ENCODE data around the gene F12. TPM values are rescaled to one million over a fixed set of nuclear protein-coding genes. Genes with fewer than 3 reads are reported as not detected.
A peak's percentile ranks its signal among the peaks of the same experiment; 100 is the strongest.

Gene F12
- total RNA-seq, 4 donors from 2014 or later = 0.27 to 0.89 TPM; not detected in 2

GRCh38 chr5:177383181-177383580 lies 26.2 kb downstream of the F12 start:
- no peak overlapping the region for H3K27ac ChIP-seq
- ATAC-seq = no peak
- H3K4me1 ChIP-seq = peaks cover 0 to 8% (median 0%) of the 10 kb centered on the region in 3 donors
- no peaks in the 10 kb centered on the region for H3K36me3 ChIP-seq
- no peak for TF ChIP-seq POLR2A (IDR thresholded peaks at IDR 0.05)
- 82 to 88% methylated on average over 5 to 8 of the region's 9 CpGs for WGBS, 2 donors (ENCODE audit: low coverage in 1 of 2)
- no peaks in the 10 kb centered on the region for H3K9me3 ChIP-seq
- no peak overlapping the region for H3K4me3 ChIP-seq
- H3K27me3 ChIP-seq = peaks cover 30% of the 10 kb centered on the region

DNA sequence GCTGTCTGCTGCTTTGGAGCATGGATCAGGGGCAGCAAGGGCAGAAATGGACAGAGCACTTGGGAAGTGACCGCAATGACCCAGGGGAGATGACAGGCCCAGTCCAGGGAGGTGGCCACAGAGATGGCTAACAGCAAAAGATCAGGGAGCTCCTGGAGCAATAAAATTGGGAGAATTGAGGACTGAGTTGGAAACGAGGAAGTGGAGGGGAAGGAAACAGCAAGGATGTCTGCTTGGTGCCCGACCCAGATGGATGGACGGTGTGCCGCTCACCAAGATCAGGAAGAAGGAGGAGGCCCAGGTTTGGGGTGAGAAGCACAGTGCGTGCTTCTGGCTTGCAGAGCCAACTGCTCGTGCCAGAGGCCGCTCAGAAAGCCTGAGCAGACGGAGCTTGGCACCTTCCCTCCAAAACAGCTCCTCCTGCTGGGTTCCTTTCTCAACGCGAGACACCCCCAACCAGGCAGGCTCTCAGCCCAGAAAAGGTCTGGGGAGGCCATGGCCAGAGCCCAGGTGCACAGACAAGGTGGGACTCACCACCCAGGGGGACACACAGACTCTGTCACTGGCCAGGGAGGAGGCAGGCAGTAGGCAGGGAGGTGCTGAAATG lies 26.8 kb downstream of the F12 start:
- Histone ChIP-seq H3K27ac (no peak overlapping the region), H3K4me3 (no peak overlapping the region), H3K36me3 (no peaks in the 10 kb centered on the region), H3K9me3 (no peaks in the 10 kb centered on the region), H3K27me3 (peaks cover 24% of the 10 kb centered on the region), H3K4me1 (peaks cover 0 to 8% (median 0%) of the 10 kb centered on the region in 3 donors)
- ATAC-seq = peak; percentile 70
- WGBS, 2 donors (ENCODE audit: low coverage in 1 of 2) = 13 to 22% methylated on average over 7 of the region's 11 CpGs
- TF ChIP-seq EP300 (IDR thresholded peaks at IDR 0.05) = no peak
- peak in 3 of 4 experiments; percentile 43 to 59 (median 44) for TF ChIP-seq CTCF (IDR thresholded peaks at IDR 0.05)
- peak; percentile 28 for TF ChIP-seq POLR2AphosphoS5 (IDR thresholded peaks at IDR 0.05)

DNA sequence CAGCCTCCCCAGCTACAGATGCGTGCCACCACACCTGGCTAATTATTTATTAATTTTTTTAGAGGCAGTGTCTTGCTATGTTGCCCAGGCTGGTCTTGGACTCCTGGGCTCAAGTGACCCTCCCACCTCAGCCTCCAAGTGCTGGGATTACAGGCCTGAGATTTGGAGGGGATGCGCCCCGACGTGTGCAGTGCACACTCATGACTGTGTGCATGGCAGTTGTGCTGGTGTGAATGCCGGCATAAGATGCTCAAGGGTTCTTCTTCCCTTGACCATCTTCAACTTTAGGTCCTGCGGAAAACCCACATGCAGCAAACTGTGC lies 28.6 kb downstream of the F12 start:
- no peaks in the 10 kb centered on the region for H3K9me3 ChIP-seq
- ATAC-seq = no peak
- no peaks in the 10 kb centered on the region for H3K36me3 ChIP-seq
- H3K4me3 ChIP-seq = no peak overlapping the region
- TF ChIP-seq EP300 (IDR thresholded peaks at IDR 0.05) (no peak), CTCF (IDR thresholded peaks at IDR 0.05) (no peak), POLR2AphosphoS5 (IDR thresholded peaks at IDR 0.05) (no peak), POLR2A (IDR thresholded peaks at IDR 0.05) (no peak)
- no peak overlapping the region for H3K27ac ChIP-seq
- WGBS, 2 donors (ENCODE audit: low coverage in 1 of 2) = 80% methylated on average over 3 of the region's 6 CpGs; no CpG with 5 or more reads in 1 of the 2 donors
- H3K27me3 ChIP-seq = peaks cover 17% of the 10 kb centered on the region
- peaks cover 0 to 8% (median 0%) of the 10 kb centered on the region in 3 donors for H3K4me1 ChIP-seq

GRCh38 chr5:177378884-177379883 lies 30.2 kb downstream of the F12 start:
- Histone ChIP-seq H3K27me3 (peaks cover 13% of the 10 kb centered on the region), H3K4me3 (no peak overlapping the region), H3K27ac (no peak overlapping the region), H3K9me3 (no peaks in the 10 kb centered on the region), H3K36me3 (no peaks in the 10 kb centered on the region), H3K4me1 (peaks cover 0 to 8% (median 0%) of the 10 kb centered on the region in 3 donors)
- TF ChIP-seq POLR2A (IDR thresholded peaks at IDR 0.05) (no peak), POLR2AphosphoS5 (IDR thresholded peaks at IDR 0.05) (no peak), CTCF (IDR thresholded peaks at IDR 0.05) (no peak), EP300 (IDR thresholded peaks at IDR 0.05) (no peak)
- ATAC-seq = no peak
- WGBS, 2 donors (ENCODE audit: low coverage in 1 of 2) = 76 to 100% methylated on average over 3 to 5 of the region's 15 CpGs

- no peak for TF ChIP-seq POLR2AphosphoS5 (IDR thresholded peaks at IDR 0.05)
- no peak for TF ChIP-seq EP300 (IDR thresholded peaks at IDR 0.05)
- TF ChIP-seq POLR2A (IDR thresholded peaks at IDR 0.05) = no peak
- no peak for TF ChIP-seq CTCF (IDR thresholded peaks at IDR 0.05)
- Histone ChIP-seq H3K4me1 (peaks cover 0 to 8% (median 0%) of the 10 kb centered on the region in 3 donors), H3K4me3 (no peak overlapping the region), H3K27me3 (peaks cover 7% of the 10 kb centered on the region), H3K27ac (no peak overlapping the region), H3K36me3 (no peaks in the 10 kb centered on the region), H3K9me3 (no peaks in the 10 kb centered on the region)
- WGBS, 2 donors (ENCODE audit: low coverage in 1 of 2) = 88 to 100% methylated on average over 1 to 4 of the region's 8 CpGs
- no peak for ATAC-seq
These were observed 31.2 kb downstream of the F12 start for GRCh38 chr5:177377851-177378776.

Data from gastroesophageal sphincter (tissue), 4 donors.